Measurements from ENCODE around the gene SLC10A3. TPM values are rescaled to one million over a fixed set of nuclear protein-coding genes. Genes with fewer than 3 reads are reported as not detected.

SLC10A3 gene
- total RNA-seq, 1 donor from 2014 or later, result 10.4 TPM

GRCh38 chrX:154471839-154472684 lies 18.4 kb downstream of the SLC10A3 start:
- DNase-seq (ENCODE audit: low spot score, unreplicated experiment), result no peak
- Mint-ChIP-seq H3K27ac (no peak overlapping the region), H3K27me3 (no peaks in the 10 kb centered on the region), H3K9me3 (ENCODE audit: low read depth) (no peaks in the 10 kb centered on the region), H3K4me3 (ENCODE audit: low read depth) (no peak overlapping the region), H3K4me1 (ENCODE audit: low read depth) (no peaks in the 10 kb centered on the region), H3K36me3 (ENCODE audit: insufficient read depth) (peaks cover 6% of the 10 kb centered on the region)
- no peak for TF ChIP-seq CTCF (IDR thresholded peaks at IDR 0.05; ENCODE audit: unreplicated experiment)

- H3K27me3 Mint-ChIP-seq, result no peaks in the 10 kb centered on the region
- peaks cover 6% of the 10 kb centered on the region for H3K36me3 Mint-ChIP-seq (ENCODE audit: insufficient read depth)
- no peaks in the 10 kb centered on the region for H3K9me3 Mint-ChIP-seq (ENCODE audit: low read depth)
- no peak for TF ChIP-seq CTCF (IDR thresholded peaks at IDR 0.05; ENCODE audit: unreplicated experiment)
- H3K4me3 Mint-ChIP-seq (ENCODE audit: low read depth), result no peak overlapping the region
- H3K27ac Mint-ChIP-seq, result no peak overlapping the region
- no peak for DNase-seq (ENCODE audit: low spot score, unreplicated experiment)
- H3K4me1 Mint-ChIP-seq (ENCODE audit: low read depth), result no peaks in the 10 kb centered on the region
Observed at GRCh38 chrX:154470914-154471568, 19.4 kb downstream of the SLC10A3 start.

GRCh38 chrX:154470434-154470833 lies 20.0 kb downstream of the SLC10A3 start:
- H3K27ac Mint-ChIP-seq, result no peak overlapping the region
- H3K36me3 Mint-ChIP-seq (ENCODE audit: insufficient read depth), result peaks cover 4% of the 10 kb centered on the region
- no peaks in the 10 kb centered on the region for H3K4me1 Mint-ChIP-seq (ENCODE audit: low read depth)
- no peaks in the 10 kb centered on the region for H3K27me3 Mint-ChIP-seq
- H3K4me3 Mint-ChIP-seq (ENCODE audit: low read depth), result no peak overlapping the region
- H3K9me3 Mint-ChIP-seq (ENCODE audit: low read depth), result no peaks in the 10 kb centered on the region
- DNase-seq (ENCODE audit: low spot score, unreplicated experiment), result no peak
- no peak for TF ChIP-seq CTCF (IDR thresholded peaks at IDR 0.05; ENCODE audit: unreplicated experiment)

- H3K36me3 Mint-ChIP-seq (ENCODE audit: insufficient read depth), result peaks cover 4% of the 10 kb centered on the region
- H3K27ac Mint-ChIP-seq, result no peak overlapping the region
- TF ChIP-seq CTCF (IDR thresholded peaks at IDR 0.05; ENCODE audit: unreplicated experiment), result no peak
- H3K27me3 Mint-ChIP-seq, result no peaks in the 10 kb centered on the region
- H3K4me1 Mint-ChIP-seq (ENCODE audit: low read depth), result no peaks in the 10 kb centered on the region
- no peak for DNase-seq (ENCODE audit: low spot score, unreplicated experiment)
- no peaks in the 10 kb centered on the region for H3K9me3 Mint-ChIP-seq (ENCODE audit: low read depth)
- no peak overlapping the region for H3K4me3 Mint-ChIP-seq (ENCODE audit: low read depth)
Observed at GRCh38 chrX:154469880-154470279, 20.5 kb downstream of the SLC10A3 start.

- H3K4me3 Mint-ChIP-seq (ENCODE audit: low read depth), result no peak overlapping the region
- no peaks in the 10 kb centered on the region for H3K9me3 Mint-ChIP-seq (ENCODE audit: low read depth)
- no peak for TF ChIP-seq CTCF (IDR thresholded peaks at IDR 0.05; ENCODE audit: unreplicated experiment)
- DNase-seq (ENCODE audit: low spot score, unreplicated experiment), result no peak
- no peaks in the 10 kb centered on the region for H3K4me1 Mint-ChIP-seq (ENCODE audit: low read depth)
- H3K27ac Mint-ChIP-seq, result no peak overlapping the region
- peaks cover 4% of the 10 kb centered on the region for H3K36me3 Mint-ChIP-seq (ENCODE audit: insufficient read depth)
- no peaks in the 10 kb centered on the region for H3K27me3 Mint-ChIP-seq
Observed at GRCh38 chrX:154469114-154469513, 21.3 kb downstream of the SLC10A3 start.

Measured in progenitor cell of endocrine pancreas (in vitro differentiated cells).